Retina (tissue), 1 donor: Measurements from ENCODE around the gene PAIP2.
"Not testable (repeated sequence)": the region's sequence is repeated elsewhere in the genome, so short reads cannot be mapped to it uniquely, and the experiment has no call there.

ENCODE experiments used
- DNase-seq: peaks from one replicate; pipeline ENCODE4 v3.0.0-alpha.2; 2016

The PAIP2 gene

DNA sequence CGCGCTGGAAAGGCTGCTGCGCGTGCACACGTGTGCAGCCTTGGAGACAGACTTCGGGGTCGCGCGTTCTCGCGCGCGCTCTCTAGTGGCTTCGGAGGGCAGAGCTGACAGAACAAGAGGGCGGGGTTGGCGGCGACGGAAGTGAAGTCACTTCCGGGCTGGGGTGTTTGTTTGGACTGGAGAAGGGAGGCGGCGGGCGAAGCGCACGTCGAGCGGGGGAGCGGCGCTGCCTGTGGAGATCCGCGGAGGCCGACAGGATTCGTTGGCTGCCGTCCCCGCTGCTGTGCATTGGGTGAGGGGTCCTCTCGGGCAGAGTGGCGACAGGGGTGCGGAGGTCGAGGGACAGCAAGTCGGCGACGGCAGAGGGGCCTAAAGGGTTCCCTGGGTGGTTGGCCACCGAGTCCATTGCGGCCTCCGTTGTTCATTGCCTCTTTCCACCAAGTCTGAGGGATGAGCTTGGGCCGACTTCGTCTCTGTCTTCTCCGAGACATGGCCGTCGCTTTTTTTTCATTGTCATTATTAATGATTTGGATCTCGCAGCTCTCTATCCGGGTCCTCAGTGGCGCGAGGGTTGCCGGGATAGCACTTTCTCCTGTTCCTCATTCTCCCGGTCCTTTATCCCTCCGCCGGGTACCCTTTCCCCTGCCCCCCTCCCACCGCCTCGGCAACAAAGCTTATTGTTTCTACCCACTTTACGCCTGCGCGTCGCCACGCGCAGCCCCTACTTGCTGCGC is at the start of gene PAIP2:
TSS of gene PAIP2 (plus strand) at position 166 of the 734 bp plus-strand sequence. CDS start 21,931 bp downstream, outside the sequence.
- peak; percentile 100 for DNase-seq

DNA sequence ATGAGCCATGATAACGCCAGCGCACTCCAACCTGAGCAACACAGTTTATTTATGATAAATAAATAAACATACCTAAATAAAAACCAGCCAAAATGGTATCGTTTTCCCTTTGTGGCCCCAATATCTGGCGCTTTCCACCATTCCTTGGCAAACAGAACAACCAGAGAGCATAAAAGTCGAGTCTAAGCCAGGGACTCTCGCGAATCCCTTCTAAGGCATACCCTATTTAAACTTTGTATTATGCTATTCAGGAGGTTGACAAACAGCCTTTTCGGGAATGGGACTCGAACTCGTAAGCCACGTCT is 48.5 kb upstream of the PAIP2 start:
- no peak for DNase-seq

DNA sequence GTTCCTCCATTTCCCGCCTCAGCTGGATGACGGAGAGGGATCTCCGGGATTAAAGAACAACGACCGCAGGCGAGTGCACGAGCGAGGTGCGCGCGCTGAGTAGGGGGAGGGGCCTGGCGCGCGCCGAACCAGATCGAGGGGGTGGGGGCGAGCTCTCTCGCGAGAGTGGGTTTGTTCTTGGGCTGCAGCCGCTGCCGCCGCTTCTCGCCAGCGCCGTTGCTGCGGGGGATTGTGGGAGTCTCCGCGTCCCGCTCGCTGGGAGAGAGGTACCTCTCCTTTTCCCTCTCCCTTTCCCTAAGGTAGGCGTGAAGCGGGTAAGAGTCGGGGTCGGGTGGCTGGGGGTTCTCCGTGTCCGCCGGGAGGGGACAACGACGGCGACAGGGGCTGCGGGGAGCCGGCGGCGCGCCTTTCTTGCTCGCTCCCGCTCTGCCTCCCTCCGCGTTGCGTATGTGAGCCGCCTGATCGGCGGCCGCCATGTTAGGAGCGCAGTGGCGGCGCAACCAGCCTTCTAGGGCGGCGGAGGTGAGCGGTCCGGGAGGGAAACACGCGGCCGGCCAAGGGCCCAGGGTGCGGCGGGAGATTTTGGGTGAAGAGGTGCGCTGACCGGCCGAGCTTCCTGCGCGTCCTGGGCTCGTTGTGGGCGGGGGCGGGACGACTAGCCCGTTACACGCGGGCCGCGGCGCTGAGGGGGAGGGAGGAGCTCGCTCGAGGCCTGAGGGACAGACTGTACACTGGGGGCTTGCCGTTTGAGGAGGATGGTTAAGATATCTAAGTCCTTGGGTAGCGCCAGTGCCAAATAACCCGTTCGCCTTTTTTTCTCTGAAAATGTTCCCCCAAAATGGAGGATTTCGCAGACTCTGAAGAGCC is 47.9 kb upstream of the PAIP2 start, which contains the start of gene MATR3:
TSS of gene MATR3 (plus strand) at position 234 of the 867 bp plus-strand sequence. CDS start 13,676 bp downstream, outside the sequence.
- peak; percentile 99 for DNase-seq

- DNase-seq, result peak; percentile 94
Measured at GRCh38 chr5:139294374-139295165, 47.1 kb upstream of the PAIP2 start.

GRCh38 chr5:139295346-139296057 is 46.2 kb upstream of the PAIP2 start:
- DNase-seq, result peak; percentile 36

GRCh38 chr5:139296198-139296597 is 45.5 kb upstream of the PAIP2 start:
- no peak for DNase-seq

- no peak for DNase-seq
Measured at GRCh38 chr5:139296862-139297326, 44.8 kb upstream of the PAIP2 start.

GRCh38 chr5:139297439-139298133 is 44.1 kb upstream of the PAIP2 start:
- DNase-seq, result no peak

- no peak for DNase-seq
Measured at GRCh38 chr5:139298242-139298641, 43.4 kb upstream of the PAIP2 start.

GRCh38 chr5:139299486-139299885 is 42.2 kb upstream of the PAIP2 start:
- DNase-seq, result no peak

GRCh38 chr5:139301808-139302499 is 39.7 kb upstream of the PAIP2 start:
- DNase-seq, result no peak

DNA sequence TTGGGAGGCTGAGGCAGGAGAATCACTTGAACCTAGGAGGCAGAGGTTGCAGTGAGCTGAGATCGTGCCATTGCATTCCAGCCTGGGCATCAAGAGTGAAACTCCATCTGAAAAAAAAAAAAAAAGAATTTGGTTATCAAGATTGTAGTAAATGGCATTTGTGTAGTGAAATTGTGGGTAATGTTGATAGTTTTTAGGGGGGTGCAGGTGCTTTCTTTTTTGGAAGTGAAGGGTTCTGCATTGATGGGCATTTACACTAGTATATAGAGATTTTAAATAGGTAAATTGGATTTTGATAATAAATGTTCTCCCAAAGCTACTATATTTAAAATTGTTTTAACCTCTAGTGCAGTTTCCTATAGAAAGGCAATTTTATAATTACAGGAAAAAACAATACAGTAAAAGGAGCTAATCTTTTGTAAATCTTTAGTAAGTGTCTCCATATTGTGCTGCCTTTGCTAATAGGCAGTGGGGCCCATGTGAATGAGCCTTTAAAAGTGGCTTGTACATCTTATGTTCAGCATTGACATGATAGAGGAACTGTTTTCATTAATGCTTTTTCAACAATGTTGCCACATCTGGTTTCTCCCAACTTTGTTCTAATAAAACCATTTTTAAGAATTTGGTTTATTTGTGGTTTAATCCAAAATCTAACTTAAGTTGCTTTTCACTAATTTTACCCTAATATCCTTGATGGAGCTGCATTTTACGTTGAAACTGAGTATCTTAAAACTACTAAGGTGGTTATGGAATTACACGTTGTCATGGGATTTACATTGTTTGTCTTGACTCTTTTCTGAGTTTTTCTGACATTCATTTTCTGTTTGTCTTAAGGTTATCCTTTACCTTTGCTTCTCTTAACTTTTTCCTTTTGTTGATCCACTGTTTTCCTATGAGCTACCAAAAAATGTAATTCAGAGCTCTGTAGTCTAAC is 37.0 kb upstream of the PAIP2 start:
- no peak for DNase-seq

GRCh38 chr5:139306197-139306596 is 35.5 kb upstream of the PAIP2 start:
- DNase-seq, result no peak

DNA sequence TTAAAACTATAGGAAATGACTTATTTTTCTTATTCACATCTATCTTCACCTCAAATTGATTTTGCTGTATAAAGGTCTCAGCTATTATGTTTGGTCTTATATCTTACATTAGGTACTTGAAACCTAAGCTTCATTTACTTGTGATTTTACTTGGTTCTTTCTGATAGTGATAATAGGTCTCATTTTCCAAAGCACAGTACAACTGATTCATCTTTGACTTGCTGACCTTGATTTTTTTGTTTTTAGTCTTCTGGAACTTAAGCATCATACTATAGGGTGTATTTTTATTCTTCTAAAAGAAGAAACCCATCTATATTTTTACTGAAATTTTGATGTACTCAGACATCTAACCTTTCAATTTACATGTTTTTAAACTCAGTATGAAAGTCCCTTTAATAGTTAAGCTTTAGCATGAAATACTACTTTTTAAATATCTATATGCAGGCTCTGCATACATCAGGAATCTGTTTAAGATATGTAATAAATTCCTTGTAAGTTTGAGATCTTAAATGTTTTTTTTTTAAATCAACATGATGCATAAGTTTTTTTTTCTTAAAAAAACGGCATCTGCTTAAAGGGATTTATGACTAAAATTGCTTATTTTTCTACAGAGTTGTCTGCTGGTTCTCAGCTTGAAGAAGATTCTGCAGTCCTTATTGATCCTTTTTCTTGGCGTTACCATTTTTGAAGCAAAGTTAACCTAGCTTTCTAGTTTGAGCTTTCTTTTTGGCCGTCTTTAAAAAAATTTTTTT is 34.9 kb upstream of the PAIP2 start:
- no peak for DNase-seq

DNA sequence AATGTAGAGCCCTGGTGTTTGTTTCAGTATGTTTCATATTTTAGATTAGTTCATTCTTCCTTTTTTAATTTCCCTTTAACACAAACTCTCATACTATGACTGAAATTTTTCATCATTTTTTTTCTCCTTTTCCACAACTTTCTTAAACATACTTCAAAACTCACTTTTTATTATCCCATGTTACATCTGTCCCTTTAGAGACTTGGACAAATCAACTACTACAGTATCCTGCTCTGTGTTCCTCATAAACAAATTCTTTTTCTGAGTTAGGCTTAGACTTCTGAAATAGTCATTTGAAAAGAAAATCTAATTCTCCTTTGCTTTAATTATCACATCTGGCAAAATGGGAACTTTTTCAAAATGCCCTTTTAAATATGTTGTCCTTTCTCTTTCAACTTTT is 32.9 kb upstream of the PAIP2 start:
- no peak for DNase-seq

GRCh38 chr5:139310715-139311186 is 30.9 kb upstream of the PAIP2 start:
- DNase-seq, result not testable (repeated sequence)

DNA sequence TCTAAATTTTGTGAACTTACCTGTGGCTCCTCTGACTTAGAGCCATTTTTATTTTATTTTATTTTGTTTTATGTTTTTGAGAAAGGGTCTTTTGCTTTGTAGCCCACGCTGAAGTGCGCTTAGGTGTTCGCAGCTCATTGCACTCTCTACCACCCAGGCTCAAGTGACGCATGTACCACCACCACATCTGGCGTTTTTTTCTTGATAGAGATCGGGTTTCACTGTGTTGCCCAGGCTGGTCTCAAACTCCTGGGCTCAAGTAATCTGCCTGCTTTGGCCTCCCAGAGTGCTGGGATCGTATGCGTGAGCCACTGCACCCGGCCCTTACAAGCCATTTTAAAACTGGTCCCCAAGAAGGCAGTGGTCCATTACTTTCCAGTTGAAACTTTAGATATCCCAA is 29.6 kb upstream of the PAIP2 start:
- no peak for DNase-seq

DNA sequence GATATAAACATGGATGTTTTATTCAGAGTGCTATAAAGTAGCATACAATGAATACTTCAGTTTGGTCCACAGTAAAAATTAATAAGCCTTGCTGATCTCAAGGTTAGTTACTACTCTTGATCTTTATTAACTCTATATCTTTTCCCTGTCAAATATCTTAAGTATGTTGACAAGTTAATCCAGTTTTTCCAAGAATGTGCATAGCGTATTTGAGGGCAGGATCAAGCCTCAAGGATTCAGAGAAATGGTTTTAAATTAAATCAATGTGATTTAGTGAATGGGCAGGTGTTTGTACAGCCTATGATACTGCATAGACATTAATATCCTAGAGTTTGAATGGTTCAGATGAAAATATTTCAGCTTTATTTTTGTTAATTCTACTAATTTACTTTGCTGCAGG is 27.4 kb upstream of the PAIP2 start:
- DNase-seq, result no peak

DNA sequence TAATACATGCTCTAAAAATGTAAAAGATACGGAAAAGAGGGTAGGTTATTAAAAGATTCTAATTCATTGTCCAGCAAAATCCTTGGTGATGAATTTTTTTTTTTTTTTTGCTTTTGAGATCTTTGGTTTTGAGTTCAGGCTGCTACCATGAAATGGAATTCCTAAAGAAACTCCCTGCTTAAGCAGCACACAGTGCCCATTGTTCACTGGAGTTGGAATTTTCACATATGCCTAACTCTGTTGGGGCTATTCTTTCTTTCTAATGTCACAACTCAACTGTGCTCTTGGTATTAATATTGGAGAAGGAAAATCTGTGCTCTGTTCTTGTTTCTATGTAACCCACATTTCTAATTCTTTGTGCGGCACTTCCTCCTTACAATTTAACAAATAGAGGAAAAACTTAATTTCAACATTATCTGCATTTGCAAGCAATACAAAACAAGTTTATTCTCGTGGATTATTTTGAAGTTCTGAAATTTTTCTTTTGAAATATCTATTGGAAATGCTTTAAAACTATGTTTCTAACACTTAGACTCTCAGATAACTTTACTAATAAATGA is 26.5 kb upstream of the PAIP2 start:
- no peak for DNase-seq
